NCI-H2196 (cell line): ENCODE data around the gene ATXN2.
A peak's percentile ranks its signal among the peaks of the same experiment; 100 is the strongest.
"Not testable (repeated sequence)": the region's sequence is repeated elsewhere in the genome, so short reads cannot be mapped to it uniquely, and the experiment has no call there.

Experiments
- DNase-seq: peaks from one replicate; lab custom pipeline; 2025; ENCODE audit not compliant: unreplicated experiment; lab: John Stamatoyannopoulos, UW

The ATXN2 gene

GRCh38 chr12:111505601-111506036 is 93.5 kb downstream of the ATXN2 start:
- no peak for DNase-seq

GRCh38 chr12:111503116-111503515 is 96.0 kb downstream of the ATXN2 start:
- DNase-seq, result no peak

- DNase-seq, result no peak
Observed at GRCh38 chr12:111494676-111495075, 104.4 kb downstream of the ATXN2 start.

- DNase-seq, result not testable (repeated sequence)
Observed at GRCh38 chr12:111492979-111493378, 106.1 kb downstream of the ATXN2 start.

GRCh38 chr12:111488798-111489197 is 110.3 kb downstream of the ATXN2 start:
- DNase-seq, result no peak

- DNase-seq, result no peak
Observed at GRCh38 chr12:111488271-111488670, 110.8 kb downstream of the ATXN2 start.

- DNase-seq, result no peak
Observed at GRCh38 chr12:111482462-111482861, 116.7 kb downstream of the ATXN2 start.

GRCh38 chr12:111471236-111471635 is 127.9 kb downstream of the ATXN2 start:
- no peak for DNase-seq

GRCh38 chr12:111469401-111469800 is 129.7 kb downstream of the ATXN2 start:
- DNase-seq, result no peak

GRCh38 chr12:111467857-111468241 is 131.3 kb downstream of the ATXN2 start:
- DNase-seq, result no peak

GRCh38 chr12:111467092-111467856 is 131.8 kb downstream of the ATXN2 start:
- DNase-seq, result peak; percentile 26

- DNase-seq, result no peak
Observed at GRCh38 chr12:111462210-111462769, 136.8 kb downstream of the ATXN2 start.

GRCh38 chr12:111460111-111460510 is 139.0 kb downstream of the ATXN2 start:
- DNase-seq, result not testable (repeated sequence)

- no peak for DNase-seq
Observed at GRCh38 chr12:111458546-111459172, 140.5 kb downstream of the ATXN2 start.

- DNase-seq, result no peak
Observed at GRCh38 chr12:111457577-111457976, 141.5 kb downstream of the ATXN2 start.

- no peak for DNase-seq
Observed at GRCh38 chr12:111457071-111457470, 142.0 kb downstream of the ATXN2 start.

GRCh38 chr12:111455448-111456320 is 143.4 kb downstream of the ATXN2 start:
- no peak for DNase-seq

- no peak for DNase-seq
Observed at GRCh38 chr12:111454716-111455447, 144.2 kb downstream of the ATXN2 start.

GRCh38 chr12:111454311-111454710 is 144.8 kb downstream of the ATXN2 start:
- no peak for DNase-seq
